Neural progenitor cell (in vitro differentiated cells): Measurements from ENCODE around the gene MYO3A. TPM values are rescaled to one million over a fixed set of nuclear protein-coding genes. Genes with fewer than 3 reads are reported as not detected.

Experiments used
- DNase-seq: peaks from one replicate; pipeline ENCODE4 v3.0.0-alpha.2; 2016; ENCODE audit warnings: low spot score
- H2AFZ ChIP-seq: fragments of 200-600 bp; sonication (generic); replicated peaks from 2 replicates; pipeline ENCODE4 v1.6.1; 2016; ENCODE audit warnings: antibody characterized with exemption
- H3F3A ChIP-seq: fragments of 200-600 bp; sonication (generic); 2 replicates; pipeline ENCODE4 v1.6.1; 2016; ENCODE audit warnings: antibody characterized with exemption, low read depth
- H3K27ac ChIP-seq: fragments of 200-600 bp; sonication (generic); 2 replicates; pipeline ENCODE4 v1.5.1; 2016; ENCODE audit warnings: mild to moderate bottlenecking
- H3K27me3 ChIP-seq: fragments of 200-600 bp; sonication (generic); 2 replicates; pipeline ENCODE4 v1.6.1; 2016; ENCODE audit warnings: mild to moderate bottlenecking, moderate library complexity
- H3K36me3 ChIP-seq: fragments of 200-600 bp; sonication (generic); 2 replicates; pipeline ENCODE4 v1.5.1; 2016
- H3K4me1 ChIP-seq: fragments of 200-600 bp; sonication (generic); 2 replicates; pipeline ENCODE4 v1.6.1; 2016; ENCODE audit warnings: mixed run types
- H3K4me2 ChIP-seq: fragments of 200-600 bp; sonication (generic); 2 replicates; pipeline ENCODE4 v1.6.1; 2016
- H3K4me3 ChIP-seq: fragments of 200-600 bp; sonication (generic); 2 replicates; pipeline ENCODE4 v1.5.1; 2016
- H3K79me2 ChIP-seq: fragments of 200-600 bp; sonication (generic); 2 replicates; pipeline ENCODE4 v1.6.1; 2016; ENCODE audit warnings: low read depth
- H3K9ac ChIP-seq: fragments of 200-600 bp; sonication (generic); 2 replicates; pipeline ENCODE4 v1.6.1; 2016
- H3K9me3 ChIP-seq: fragments of 200-600 bp; sonication (generic); 2 replicates; pipeline ENCODE4 v1.5.1; 2016; ENCODE audit warnings: low read depth
- H4K20me1 ChIP-seq: fragments of 200-600 bp; sonication (generic); 2 replicates; pipeline ENCODE4 v1.6.1; 2016; ENCODE audit warnings: low read depth
- H3K27ac Mint-ChIP-seq: 3 replicates; pipeline ENCODE4 v1.8.0; 2021; ENCODE audit warnings: mixed read lengths
- H3K27me3 Mint-ChIP-seq: 2 replicates; pipeline ENCODE4 v1.8.0; 2022; ENCODE audit warnings: low read depth, mild to moderate bottlenecking, inconsistent platforms, moderate library complexity, mixed read lengths; ENCODE audit not compliant: insufficient read depth
- H3K36me3 Mint-ChIP-seq: 3 replicates; pipeline ENCODE4 v1.8.0; 2021; ENCODE audit warnings: mixed read lengths
- H3K4me1 Mint-ChIP-seq: 3 replicates; pipeline ENCODE4 v1.8.0; 2021; ENCODE audit warnings: mixed read lengths
- H3K4me3 Mint-ChIP-seq: 3 replicates; pipeline ENCODE4 v1.8.0; 2021; ENCODE audit warnings: mild to moderate bottlenecking, moderate library complexity, mixed read lengths
- H3K9me3 Mint-ChIP-seq: 3 replicates; pipeline ENCODE4 v1.8.0; 2020; ENCODE audit warnings: mixed read lengths
- EZH2 ChIP-seq: fragments of 200-600 bp; sonication (generic); IDR thresholded peaks from 2 replicates; pipeline ENCODE4 v1.6.1; 2017; ENCODE audit warnings: antibody characterized with exemption, mild to moderate bottlenecking, moderate library complexity
- EZH2phosphoT487 ChIP-seq: fragments of 200-600 bp; sonication (generic); IDR thresholded peaks from 2 replicates; pipeline ENCODE4 v1.6.1; 2017; ENCODE audit warnings: antibody characterized with exemption
- total RNA-seq: library from RNA; depleted of rRNA; stranded (reverse); fragments of >200 nt; gene quantifications from 2 replicates; pipeline ENCODE4 v1.2.3, GENCODE V29; 2015; ENCODE audit warnings: low replicate concordance
- TF ChIP-seq, protein P1 (sequence below): fragments of 200-600 bp; sonication (generic); IDR thresholded peaks from 2 replicates; pipeline ENCODE4 v1.5.1; 2017; ENCODE audit warnings: antibody characterized with exemption, mild to moderate bottlenecking

The MYO3A gene
- total RNA-seq, 1 donor from 2014 or later, result 0.09 TPM

- Mint-ChIP-seq H3K4me1 (peaks cover 3% of the 10 kb centered on the region), H3K9me3 (peaks cover 2% of the 10 kb centered on the region), H3K4me3 (no peak overlapping the region), H3K36me3 (no peaks in the 10 kb centered on the region), H3K27ac (no peak overlapping the region), H3K27me3 (no peaks in the 10 kb centered on the region)
- no peak for DNase-seq
- Histone ChIP-seq H3K9ac (no peak overlapping the region), H3K27ac (no peak overlapping the region), H3K36me3 (no peaks in the 10 kb centered on the region), H3F3A (no peaks in the 10 kb centered on the region), H3K4me1 (no peaks in the 10 kb centered on the region), H2AFZ (no peak overlapping the region), H3K4me3 (no peak overlapping the region), H3K9me3 (no peaks in the 10 kb centered on the region), H4K20me1 (no peaks in the 10 kb centered on the region), H3K27me3 (no peaks in the 10 kb centered on the region), H3K79me2 (no peaks in the 10 kb centered on the region), H3K4me2 (no peak overlapping the region)
- TF ChIP-seq EZH2, result no peak
- TF ChIP-seq EZH2phosphoT487, result no peak
- TF ChIP-seq, protein P1, sequence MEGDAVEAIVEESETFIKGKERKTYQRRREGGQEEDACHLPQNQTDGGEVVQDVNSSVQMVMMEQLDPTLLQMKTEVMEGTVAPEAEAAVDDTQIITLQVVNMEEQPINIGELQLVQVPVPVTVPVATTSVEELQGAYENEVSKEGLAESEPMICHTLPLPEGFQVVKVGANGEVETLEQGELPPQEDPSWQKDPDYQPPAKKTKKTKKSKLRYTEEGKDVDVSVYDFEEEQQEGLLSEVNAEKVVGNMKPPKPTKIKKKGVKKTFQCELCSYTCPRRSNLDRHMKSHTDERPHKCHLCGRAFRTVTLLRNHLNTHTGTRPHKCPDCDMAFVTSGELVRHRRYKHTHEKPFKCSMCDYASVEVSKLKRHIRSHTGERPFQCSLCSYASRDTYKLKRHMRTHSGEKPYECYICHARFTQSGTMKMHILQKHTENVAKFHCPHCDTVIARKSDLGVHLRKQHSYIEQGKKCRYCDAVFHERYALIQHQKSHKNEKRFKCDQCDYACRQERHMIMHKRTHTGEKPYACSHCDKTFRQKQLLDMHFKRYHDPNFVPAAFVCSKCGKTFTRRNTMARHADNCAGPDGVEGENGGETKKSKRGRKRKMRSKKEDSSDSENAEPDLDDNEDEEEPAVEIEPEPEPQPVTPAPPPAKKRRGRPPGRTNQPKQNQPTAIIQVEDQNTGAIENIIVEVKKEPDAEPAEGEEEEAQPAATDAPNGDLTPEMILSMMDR, result no peak
Observed at GRCh38 chr10:26177341-26177740, 243.3 kb downstream of the MYO3A start.

DNA sequence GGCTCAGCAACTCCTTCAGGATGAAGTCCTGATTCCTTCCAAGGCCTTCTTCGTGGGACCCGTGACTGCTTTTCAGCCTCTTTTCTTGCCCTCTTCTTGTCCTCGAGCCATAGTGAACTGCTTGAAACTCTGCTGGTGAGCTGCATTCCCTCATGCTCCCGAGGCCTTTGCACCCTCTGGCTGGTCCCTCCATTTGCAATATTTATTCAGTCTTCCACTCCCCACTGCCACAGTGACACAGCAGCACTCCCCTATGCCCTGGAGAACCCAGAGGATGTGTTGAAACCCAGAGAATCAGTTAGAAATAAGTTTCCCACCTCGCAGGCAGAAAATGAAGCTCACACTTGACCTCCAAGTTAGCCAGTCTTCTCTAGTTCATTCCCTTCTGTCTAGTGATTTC lies 260.2 kb downstream of the MYO3A start:
- Histone ChIP-seq H3K27me3 (no peaks in the 10 kb centered on the region), H3F3A (no peaks in the 10 kb centered on the region), H3K27ac (no peak overlapping the region), H2AFZ (no peak overlapping the region), H3K4me1 (no peaks in the 10 kb centered on the region), H3K4me2 (no peak overlapping the region), H3K4me3 (no peak overlapping the region), H3K9me3 (no peaks in the 10 kb centered on the region), H3K9ac (no peak overlapping the region), H3K79me2 (no peaks in the 10 kb centered on the region), H3K36me3 (no peaks in the 10 kb centered on the region), H4K20me1 (no peaks in the 10 kb centered on the region)
- H3K27ac Mint-ChIP-seq, result no peak overlapping the region
- DNase-seq, result no peak
- no peaks in the 10 kb centered on the region for H3K27me3 Mint-ChIP-seq
- H3K4me3 Mint-ChIP-seq, result no peak overlapping the region
- no peaks in the 10 kb centered on the region for H3K9me3 Mint-ChIP-seq
- peaks cover 2% of the 10 kb centered on the region for H3K36me3 Mint-ChIP-seq
- TF ChIP-seq EZH2, result no peak
- TF ChIP-seq, protein P1, result no peak
- TF ChIP-seq EZH2phosphoT487, result no peak
- H3K4me1 Mint-ChIP-seq, result peaks cover 3% of the 10 kb centered on the region

DNA sequence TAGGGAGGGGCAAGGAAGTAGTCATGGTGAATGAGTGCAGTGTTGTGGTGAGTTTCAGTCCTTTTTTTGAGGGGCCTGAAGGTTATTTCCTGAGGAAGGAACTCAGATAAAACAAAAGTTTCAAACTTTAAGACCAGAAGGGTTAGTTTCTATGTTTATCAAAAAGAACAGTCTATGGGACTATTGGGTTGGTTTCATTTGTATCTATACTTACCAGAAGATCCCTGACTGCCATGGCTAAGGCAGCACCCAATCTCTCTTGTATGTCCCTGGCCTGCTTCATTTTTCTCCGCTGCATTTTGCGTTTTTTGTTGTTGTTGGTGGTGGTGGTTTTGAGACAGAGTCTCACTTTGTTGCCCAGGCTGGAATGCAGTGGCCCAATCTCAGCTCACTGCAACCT lies 263.2 kb downstream of the MYO3A start:
- H3K9me3 ChIP-seq, result no peaks in the 10 kb centered on the region
- H3K9ac ChIP-seq, result no peak overlapping the region
- no peak for DNase-seq
- H2AFZ ChIP-seq, result no peak overlapping the region
- Mint-ChIP-seq H3K9me3 (no peaks in the 10 kb centered on the region), H3K27ac (no peak overlapping the region), H3K27me3 (no peaks in the 10 kb centered on the region), H3K36me3 (peaks cover 2% of the 10 kb centered on the region), H3K4me3 (no peak overlapping the region), H3K4me1 (peaks cover under 1% of the 10 kb centered on the region)
- TF ChIP-seq, protein P1, result no peak
- TF ChIP-seq EZH2phosphoT487, result no peak
- H3K4me3 ChIP-seq, result no peak overlapping the region
- no peak overlapping the region for H3K27ac ChIP-seq
- H3K79me2 ChIP-seq, result no peaks in the 10 kb centered on the region
- no peaks in the 10 kb centered on the region for H4K20me1 ChIP-seq
- H3K36me3 ChIP-seq, result no peaks in the 10 kb centered on the region
- H3K4me2 ChIP-seq, result no peak overlapping the region
- H3K4me1 ChIP-seq, result no peaks in the 10 kb centered on the region
- H3F3A ChIP-seq, result no peaks in the 10 kb centered on the region
- H3K27me3 ChIP-seq, result no peaks in the 10 kb centered on the region
